ENCODE measurements around the gene AMTN. TPM values are rescaled to one million over a fixed set of nuclear protein-coding genes. Genes with fewer than 3 reads are reported as not detected.

AMTN gene
- total and polyA plus RNA-seq, 7 donors, result not detected

GRCh38 chr4:70556856-70557255, 38.5 kb downstream of the AMTN start:
- no peak for ATAC-seq
- TF ChIP-seq CTCF (IDR thresholded peaks at IDR 0.05), result no peak
- Histone ChIP-seq H3K27me3 (ENCODE audit: insufficient read depth in 3 of 3, low read length in 2 of 3) (no peaks in the 10 kb centered on the region), H3K36me3 (ENCODE audit: insufficient read depth in 1 of 2, low read depth in 1 of 2) (no peaks in the 10 kb centered on the region), H3K9me3 (no peaks in the 10 kb centered on the region), H3K4me3 (no peak overlapping the region), H3K4me1 (no peaks in the 10 kb centered on the region), H3K27ac (no peak overlapping the region)
- WGBS, 3 donors, result 0 to 59% (median 50%) methylated on average over 1 of the region's 1 CpG
- no peak for DNase-seq
- intact Hi-C loops (cut with DNase I), result no loop called here

GRCh38 chr4:70559211-70559830, 41.0 kb downstream of the AMTN start:
- DNase-seq (peak in 1 of 2 donors; percentile 16), ATAC-seq (no peak)
- no peaks in the 10 kb centered on the region for H3K4me1 ChIP-seq
- WGBS, 3 donors, result 27 to 33% (median 28%) methylated on average over 2 of the region's 2 CpGs
- H3K36me3 ChIP-seq (ENCODE audit: insufficient read depth in 1 of 2, low read depth in 1 of 2), result no peaks in the 10 kb centered on the region
- H3K4me3 ChIP-seq, result no peak overlapping the region
- intact Hi-C loops (cut with DNase I), result no loop called here
- no peaks in the 10 kb centered on the region for H3K27me3 ChIP-seq (ENCODE audit: insufficient read depth in 3 of 3, low read length in 2 of 3)
- no peak overlapping the region for H3K27ac ChIP-seq
- peak; percentile 61 for TF ChIP-seq CTCF (IDR thresholded peaks at IDR 0.05)
- H3K9me3 ChIP-seq, result no peaks in the 10 kb centered on the region

GRCh38 chr4:70559924-70560323, 41.6 kb downstream of the AMTN start:
- DNase-seq (no peak), ATAC-seq (no peak)
- H3K36me3 ChIP-seq (ENCODE audit: insufficient read depth in 1 of 2, low read depth in 1 of 2), result no peaks in the 10 kb centered on the region
- no peaks in the 10 kb centered on the region for H3K9me3 ChIP-seq
- no peak overlapping the region for H3K4me3 ChIP-seq
- no peak overlapping the region for H3K27ac ChIP-seq
- WGBS, 3 donors, result 81 to 98% (median 84%) methylated on average over 1 of the region's 1 CpG
- no peaks in the 10 kb centered on the region for H3K27me3 ChIP-seq (ENCODE audit: insufficient read depth in 3 of 3, low read length in 2 of 3)
- TF ChIP-seq CTCF (IDR thresholded peaks at IDR 0.05), result no peak
- H3K4me1 ChIP-seq, result no peaks in the 10 kb centered on the region
- intact Hi-C loops (cut with DNase I), result no loop called here

GRCh38 chr4:70564033-70564432, 45.7 kb downstream of the AMTN start:
- Histone ChIP-seq H3K27me3 (ENCODE audit: insufficient read depth in 3 of 3, low read length in 2 of 3) (no peaks in the 10 kb centered on the region), H3K36me3 (ENCODE audit: insufficient read depth in 1 of 2, low read depth in 1 of 2) (no peaks in the 10 kb centered on the region), H3K27ac (no peak overlapping the region), H3K9me3 (no peaks in the 10 kb centered on the region), H3K4me3 (no peak overlapping the region), H3K4me1 (no peaks in the 10 kb centered on the region)
- intact Hi-C loops (cut with DNase I), result no loop called here
- no peak for TF ChIP-seq CTCF (IDR thresholded peaks at IDR 0.05)
- ATAC-seq, result no peak
- 44 to 51% (median 51%) methylated on average over 8 of the region's 8 CpGs for WGBS, 3 donors
- DNase-seq, result no peak

- Histone ChIP-seq H3K9me3 (no peaks in the 10 kb centered on the region), H3K4me3 (no peak overlapping the region), H3K36me3 (ENCODE audit: insufficient read depth in 1 of 2, low read depth in 1 of 2) (no peaks in the 10 kb centered on the region), H3K4me1 (no peaks in the 10 kb centered on the region), H3K27ac (no peak overlapping the region), H3K27me3 (ENCODE audit: insufficient read depth in 3 of 3, low read length in 2 of 3) (no peaks in the 10 kb centered on the region)
- no peak for ATAC-seq
- TF ChIP-seq CTCF (IDR thresholded peaks at IDR 0.05), result no peak
- WGBS, 3 donors, result 70 to 84% (median 72%) methylated on average over 2 of the region's 2 CpGs
- intact Hi-C loops (cut with DNase I), result no loop called here
- DNase-seq, result no peak
Observed at GRCh38 chr4:70570796-70571195, 52.4 kb downstream of the AMTN start.

Data from psoas muscle (tissue), 8 donors.